GM18870 (cell line): ENCODE measurements around the gene RABGGTB.
"Not testable (repeated sequence)": the region's sequence is repeated elsewhere in the genome, so short reads cannot be mapped to it uniquely, and the experiment has no call there.

ENCODE experiments used
- ATAC-seq: cut with Tn5 transposase; IDR thresholded peaks from one replicate; pipeline ENCODE4 v1.9.1; 2021; ENCODE audit warnings: moderate library complexity; ENCODE audit not compliant: unreplicated experiment

RABGGTB gene

GRCh38 chr1:75785983-75786853, at the start of gene RABGGTB:
Gene RABGGTB (plus strand): TSS chr1:75786256. CDS start chr1:75786272, 16 bp downstream.
- ATAC-seq, result peak; percentile 75

DNA sequence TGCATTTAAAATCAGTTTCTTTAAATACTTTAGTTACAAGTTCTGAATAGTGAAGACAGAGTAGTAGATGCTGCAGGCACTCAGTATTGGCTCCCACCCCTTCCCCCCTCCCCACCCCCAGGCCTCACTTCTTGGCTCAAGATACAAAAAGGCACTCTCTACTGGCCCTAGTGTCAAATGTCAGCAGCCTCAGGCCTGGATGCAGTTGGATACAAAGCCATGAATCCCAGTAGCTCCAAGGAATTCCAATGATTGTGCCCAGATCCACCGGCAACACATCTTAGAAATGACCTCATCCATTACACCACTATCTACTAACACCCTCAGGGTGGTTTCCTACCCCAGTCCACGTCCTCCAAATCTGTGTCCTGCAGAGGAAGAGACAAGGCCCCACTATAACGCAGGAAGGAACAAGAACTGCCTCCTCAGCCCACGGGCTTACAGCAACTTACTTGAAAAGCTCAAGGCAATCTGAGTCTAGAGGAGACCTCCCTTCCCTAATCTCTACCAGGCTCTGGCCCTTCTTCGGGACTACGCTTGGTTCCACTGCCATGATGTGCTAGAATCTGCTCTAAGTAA, 43.9 kb upstream of the RABGGTB start:
- ATAC-seq, result no peak

DNA sequence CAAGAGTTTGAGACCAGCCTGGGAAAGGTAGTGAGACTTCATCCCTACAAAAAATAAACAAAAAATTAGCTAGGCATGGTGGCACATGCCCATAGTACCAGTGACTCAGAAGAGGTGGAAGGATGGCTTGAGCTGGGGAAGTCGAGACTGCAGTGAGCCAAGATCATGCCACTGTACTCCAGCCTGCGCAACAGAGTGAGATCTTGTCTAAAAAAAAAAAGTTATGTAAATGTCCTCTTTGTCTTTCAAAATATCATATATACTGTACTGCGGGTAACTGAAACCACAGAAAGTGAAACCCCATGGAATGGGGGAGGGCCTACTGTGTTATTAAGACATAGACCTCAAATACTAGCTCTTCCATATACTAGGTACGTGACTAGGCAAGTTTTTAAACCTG, 40.8 kb upstream of the RABGGTB start:
- ATAC-seq, result peak; percentile 83

- ATAC-seq, result not testable (repeated sequence)
Measured at GRCh38 chr1:75757210-75757609, 28.8 kb upstream of the RABGGTB start.

DNA sequence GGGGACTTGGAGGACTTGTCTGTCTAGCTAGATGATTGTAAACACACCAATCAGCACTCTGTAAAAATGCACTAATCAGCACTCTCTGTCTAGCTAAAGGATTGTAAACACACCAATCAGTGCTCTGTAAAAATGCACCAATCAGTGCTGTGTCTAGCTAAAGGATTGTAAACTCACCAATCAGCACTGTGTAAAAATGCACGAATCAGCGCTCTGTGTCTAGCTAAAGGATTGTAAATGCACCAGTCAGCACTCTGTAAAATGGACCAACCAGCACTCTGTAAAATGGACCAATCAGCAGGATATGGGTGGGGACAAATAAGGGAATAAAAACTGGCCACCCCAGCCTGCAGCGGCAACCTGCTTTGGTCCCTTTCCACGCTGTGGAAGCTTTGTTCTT, 27.5 kb upstream of the RABGGTB start:
- ATAC-seq, result not testable (repeated sequence)

- ATAC-seq, result no peak
Measured at GRCh38 chr1:75764057-75764655, 21.9 kb upstream of the RABGGTB start.

GRCh38 chr1:75765697-75766355, 20.2 kb upstream of the RABGGTB start:
- no peak for ATAC-seq

- ATAC-seq, result no peak
Measured at GRCh38 chr1:75768016-75768415, 18.0 kb upstream of the RABGGTB start.

DNA sequence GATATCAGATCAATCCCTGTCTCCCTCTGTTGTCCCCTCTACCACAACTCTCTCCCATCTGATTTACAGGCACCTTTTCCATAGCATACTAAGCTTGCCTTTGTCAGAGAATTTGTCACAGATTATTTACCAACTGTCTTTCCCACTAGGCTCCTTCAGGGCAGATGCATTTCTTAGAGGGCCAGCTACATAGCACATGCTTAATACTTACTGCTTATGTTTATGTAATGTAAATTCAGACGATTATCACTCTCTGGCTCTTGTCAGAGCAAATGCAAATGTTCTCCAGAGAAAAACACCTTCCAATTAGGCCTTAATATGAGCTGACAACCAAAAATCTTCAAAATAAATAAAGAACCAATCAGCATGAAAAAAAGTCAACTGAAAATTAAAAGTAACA, 15.3 kb upstream of the RABGGTB start:
- no peak for ATAC-seq

- ATAC-seq, result no peak
Measured at GRCh38 chr1:75771978-75772377, 14.1 kb upstream of the RABGGTB start.

GRCh38 chr1:75777812-75778211, 8.2 kb upstream of the RABGGTB start:
- ATAC-seq, result not testable (repeated sequence)

GRCh38 chr1:75778694-75779093, 7.4 kb upstream of the RABGGTB start:
- ATAC-seq, result not testable (repeated sequence)

DNA sequence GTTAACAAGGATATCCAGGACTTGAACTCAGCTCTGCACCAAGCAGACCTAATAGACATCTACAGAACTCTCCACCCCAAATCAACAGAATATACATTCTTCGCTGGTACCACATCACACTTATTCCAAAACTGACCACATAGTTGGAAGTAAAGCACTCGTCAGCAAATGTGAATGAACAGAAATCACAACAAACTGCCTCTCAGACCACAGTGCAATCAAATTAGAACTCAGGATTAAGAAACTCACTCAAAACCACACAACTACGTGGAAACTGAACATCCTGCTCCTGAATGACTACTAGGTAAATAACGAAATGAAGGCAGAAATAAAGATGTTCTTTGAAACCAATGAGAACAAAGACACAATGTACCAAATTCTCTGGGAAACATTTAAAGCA, 5.9 kb upstream of the RABGGTB start:
- ATAC-seq, result not testable (repeated sequence)

DNA sequence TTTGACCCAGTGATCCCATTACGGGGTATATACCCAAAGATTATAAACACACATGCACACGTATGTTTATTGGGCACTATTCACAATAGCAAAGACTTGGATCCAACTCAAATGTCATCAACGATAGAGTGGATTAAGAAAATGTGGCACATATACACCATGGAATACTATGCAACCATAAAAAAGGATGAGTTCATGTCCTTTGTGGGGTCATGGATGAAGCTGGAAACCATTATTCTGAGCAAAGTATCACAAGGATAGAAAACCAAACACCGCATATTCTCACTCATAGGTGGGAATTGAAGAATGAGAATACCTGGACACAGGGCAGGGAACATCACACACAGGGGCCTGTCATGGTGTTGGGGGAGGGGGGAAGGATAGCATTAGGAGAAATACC, 2.1 kb upstream of the RABGGTB start:
- ATAC-seq, result not testable (repeated sequence)

DNA sequence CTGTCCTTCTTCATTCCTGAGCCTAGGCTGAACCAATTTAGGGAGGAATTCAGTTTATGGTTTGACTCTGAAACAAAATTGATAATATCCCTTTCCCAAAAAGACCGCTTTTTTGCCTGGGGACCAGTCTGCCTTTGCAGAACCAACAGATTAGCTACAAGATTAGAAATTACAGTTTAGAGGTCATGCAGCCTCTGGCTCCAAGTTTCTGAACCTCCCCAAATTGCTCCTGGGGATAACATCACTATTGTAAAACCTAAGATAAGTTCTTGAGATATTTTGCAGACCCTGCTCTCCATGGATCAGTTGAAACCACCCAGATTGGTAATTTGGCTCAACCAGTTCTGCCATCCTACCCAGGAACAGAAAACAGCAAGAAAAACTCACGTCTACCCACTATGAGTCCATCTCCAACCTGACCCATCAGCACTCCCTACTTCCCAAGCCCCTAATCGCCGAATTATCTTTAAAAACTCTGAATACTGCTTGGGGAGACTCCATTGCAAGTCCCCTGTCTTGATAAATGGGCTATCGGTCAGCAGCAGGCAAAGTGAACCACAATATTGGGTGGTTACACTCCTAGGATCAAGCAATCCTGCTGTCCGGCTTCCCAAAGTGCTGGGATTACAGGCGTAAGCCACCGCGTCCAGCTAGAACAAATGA, 605 bp upstream of the RABGGTB start:
- peak; percentile 12 for ATAC-seq

- no peak for ATAC-seq
Measured at GRCh38 chr1:75786901-75787493, 941 bp downstream of the RABGGTB start.

DNA sequence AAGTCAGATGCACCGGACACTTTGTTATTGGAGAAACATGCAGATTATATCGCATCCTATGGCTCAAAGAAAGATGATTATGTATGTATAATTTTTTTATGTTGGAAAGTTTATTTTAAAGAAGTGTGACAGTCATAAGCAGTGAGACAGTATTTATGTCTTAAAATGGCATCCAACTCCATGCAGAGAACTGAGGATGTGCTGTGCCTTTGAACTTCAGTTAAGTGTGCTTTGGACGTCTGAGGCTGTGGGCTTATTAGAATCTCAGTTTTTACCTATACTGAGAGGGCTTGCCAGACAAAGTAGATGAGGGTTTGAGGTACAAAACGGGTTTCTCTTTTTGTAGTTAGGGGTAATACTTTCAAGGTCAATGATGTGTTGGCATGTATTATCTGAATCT, 1.5 kb downstream of the RABGGTB start:
- ATAC-seq, result no peak

GRCh38 chr1:75789988-75790387, 3.9 kb downstream of the RABGGTB start:
- ATAC-seq, result no peak

- no peak for ATAC-seq
Measured at GRCh38 chr1:75791022-75791421, 5.0 kb downstream of the RABGGTB start.

DNA sequence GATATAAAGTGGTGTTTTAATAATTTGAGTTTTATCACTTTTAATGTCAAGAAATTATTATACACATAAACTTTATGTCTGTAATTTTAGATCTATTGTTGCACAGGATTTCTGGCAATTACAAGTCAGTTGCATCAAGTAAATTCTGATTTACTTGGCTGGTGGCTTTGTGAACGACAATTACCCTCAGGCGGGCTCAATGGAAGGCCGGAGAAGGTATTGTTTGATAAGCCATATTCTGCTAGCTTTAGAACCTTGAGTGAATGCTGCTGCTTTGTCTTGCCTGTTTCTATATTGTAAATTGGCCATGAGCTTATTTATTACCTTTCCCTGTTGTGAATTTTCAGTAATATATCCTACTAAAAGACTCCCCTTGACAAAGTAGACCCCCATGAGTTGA, 6.0 kb downstream of the RABGGTB start:
- ATAC-seq, result no peak

DNA sequence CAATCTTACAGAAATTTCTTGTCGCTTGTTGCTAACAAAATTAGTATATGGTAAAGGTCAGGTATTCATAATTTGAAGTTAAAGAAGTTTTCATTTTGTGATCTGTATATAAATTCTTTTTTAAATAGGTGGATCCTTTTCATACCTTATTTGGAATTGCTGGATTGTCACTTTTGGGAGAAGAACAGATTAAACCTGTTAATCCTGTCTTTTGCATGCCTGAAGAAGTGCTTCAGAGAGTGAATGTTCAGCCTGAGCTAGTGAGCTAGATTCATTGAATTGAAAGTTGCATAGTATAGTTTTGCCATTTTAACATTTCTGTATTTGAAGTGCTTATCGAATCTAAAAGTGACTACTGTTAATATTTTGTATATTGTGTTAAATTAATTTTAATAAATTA, 8.3 kb downstream of the RABGGTB start:
- no peak for ATAC-seq
